Urothelium cell line (cell line): ENCODE results near the gene CBX3.
"Not testable (repeated sequence)": the region's sequence is repeated elsewhere in the genome, so short reads cannot be mapped to it uniquely, and the experiment has no call there.

Experiments used
- DNase-seq: peaks from one replicate; pipeline ENCODE4 v3.0.0; 2011; ENCODE audit warnings: low spot score, mixed read lengths
- FAIRE-seq: peaks from 2 replicates; lab custom pipeline; 2011; peaks lifted over from hg19 to GRCh38; lab: Jason Lieb, UNC

The CBX3 gene

GRCh38 chr7:26201247-26202018, at the start of gene CBX3:
Gene CBX3 (plus strand): TSS chr7:26201745. CDS start chr7:26202999, 1,254 bp downstream.
- DNase-seq (peak; percentile 92), FAIRE-seq (peak; percentile 87)

DNA sequence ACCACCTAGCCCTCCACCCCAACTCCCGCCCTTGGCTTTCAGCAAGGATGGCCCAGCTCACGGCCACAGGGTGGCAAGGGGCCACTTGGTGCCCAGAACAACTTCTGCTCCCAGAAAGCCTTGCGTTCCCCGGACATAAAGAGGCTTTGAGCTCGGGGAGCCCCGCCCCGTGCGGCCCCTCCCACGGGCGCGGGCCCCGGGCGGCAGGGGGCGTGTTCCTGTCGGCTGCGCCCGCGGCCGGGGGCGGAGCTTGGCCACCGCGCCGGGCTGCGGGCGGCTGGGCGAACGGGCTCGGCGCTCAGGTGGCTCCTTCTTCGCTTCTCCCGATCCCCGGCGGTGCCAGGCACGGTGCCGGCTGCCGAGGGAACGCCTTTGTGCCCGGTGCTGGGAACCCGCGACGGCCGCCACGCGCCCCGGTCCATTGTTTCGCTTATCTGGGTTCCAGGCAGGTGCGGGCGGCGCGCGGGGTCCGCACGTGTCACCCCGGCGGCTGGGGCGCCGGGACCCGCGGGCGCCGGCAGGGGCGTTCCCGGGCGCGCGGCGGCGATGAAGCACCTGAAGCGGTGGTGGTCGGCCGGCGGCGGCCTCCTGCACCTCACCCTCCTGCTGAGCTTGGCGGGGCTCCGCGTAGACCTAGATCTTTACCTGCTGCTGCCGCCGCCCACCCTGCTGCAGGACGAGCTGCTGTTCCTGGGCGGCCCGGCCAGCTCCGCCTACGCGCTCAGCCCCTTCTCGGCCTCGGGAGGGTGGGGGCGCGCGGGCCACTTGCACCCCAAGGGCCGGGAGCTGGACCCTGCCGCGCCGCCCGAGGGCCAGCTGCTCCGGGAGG, 49.4 kb upstream of the CBX3 start, which contains the start of gene NFE2L3:
Gene NFE2L3 (plus strand): TSS at position 246 of the 829 bp plus-strand sequence. CDS start 301 bp downstream, at position 547.
- no peak for FAIRE-seq
- DNase-seq = no peak

- not testable (repeated sequence) for DNase-seq, FAIRE-seq
Observed at GRCh38 chr7:26152782-26153240, 48.7 kb upstream of the CBX3 start.

DNA sequence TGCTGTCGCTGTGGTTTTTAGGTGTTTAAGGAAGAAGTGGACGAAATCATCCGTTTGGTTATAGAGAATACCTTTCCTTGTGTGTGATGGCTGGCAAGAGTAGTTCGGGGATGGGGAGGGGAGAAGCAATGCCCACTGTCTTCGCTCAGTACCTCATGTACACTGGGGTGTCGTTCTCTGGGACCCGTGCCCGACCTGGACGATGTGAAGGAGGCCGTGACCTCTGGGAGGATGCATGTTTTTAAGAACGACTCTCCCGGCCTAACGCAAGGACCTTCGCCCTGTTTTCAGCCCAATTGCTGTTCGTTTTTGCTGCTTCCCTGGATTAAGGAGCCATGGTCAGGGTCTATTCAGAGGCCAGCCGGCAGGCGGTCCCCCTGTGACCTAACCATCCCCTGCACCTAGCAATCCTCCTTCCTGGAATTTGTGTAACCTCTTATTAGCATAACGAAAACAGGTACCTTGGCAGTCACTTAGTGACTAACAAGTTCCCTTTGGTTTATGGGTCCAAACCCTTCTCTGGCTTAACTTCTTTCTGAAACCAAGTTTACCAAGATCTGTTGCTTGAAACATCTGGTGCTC, 48.2 kb upstream of the CBX3 start:
- DNase-seq = no peak

DNA sequence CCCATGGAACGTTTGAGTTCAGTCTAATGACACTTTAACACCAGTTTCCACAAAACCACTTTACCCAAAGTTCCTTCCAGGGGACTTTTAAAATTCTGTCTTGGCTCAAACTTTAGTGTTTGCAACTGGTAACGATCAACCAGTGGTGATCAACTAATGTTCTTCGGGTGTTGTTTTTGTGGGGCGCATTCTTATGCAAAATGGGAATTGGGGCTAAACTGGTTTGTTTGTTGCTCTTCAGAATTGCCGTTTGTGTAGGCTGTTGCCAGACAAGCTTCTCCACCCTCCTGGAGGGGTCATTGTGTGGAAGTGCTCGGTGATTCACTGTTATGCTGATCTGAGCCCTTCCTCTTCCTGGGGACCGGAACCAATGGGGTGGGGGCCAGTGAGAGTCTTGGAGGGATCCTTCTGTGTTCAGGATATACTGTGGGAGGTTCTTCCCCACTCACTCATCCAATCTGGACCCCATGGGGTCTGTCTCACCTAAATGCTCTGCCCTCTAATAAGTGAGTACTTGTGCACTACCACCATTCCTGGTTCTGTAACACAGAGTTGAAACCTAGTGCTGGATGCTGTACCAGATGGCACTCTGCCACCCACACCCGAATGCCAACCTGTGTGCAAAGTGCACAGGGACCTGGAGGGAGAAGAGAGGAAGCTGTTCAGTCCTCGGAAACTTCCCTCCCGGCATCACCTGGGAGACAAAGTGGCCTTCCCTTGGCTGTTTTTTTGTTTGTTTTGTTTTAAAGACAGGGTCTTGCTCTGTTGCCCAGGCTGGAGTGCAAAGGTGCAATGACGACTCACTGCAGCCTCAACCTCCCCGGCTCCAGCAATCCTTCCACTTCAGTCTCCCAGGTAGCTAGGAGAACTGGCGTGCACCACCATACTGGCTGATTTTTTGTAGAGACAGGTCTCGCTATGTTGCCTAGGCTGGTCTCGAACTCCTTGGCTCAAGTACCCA, 47.4 kb upstream of the CBX3 start:
- FAIRE-seq (no peak), DNase-seq (no peak)

More for the DNA sequence above, 48.2 kb upstream of the CBX3 start:
- FAIRE-seq = no peak

DNA sequence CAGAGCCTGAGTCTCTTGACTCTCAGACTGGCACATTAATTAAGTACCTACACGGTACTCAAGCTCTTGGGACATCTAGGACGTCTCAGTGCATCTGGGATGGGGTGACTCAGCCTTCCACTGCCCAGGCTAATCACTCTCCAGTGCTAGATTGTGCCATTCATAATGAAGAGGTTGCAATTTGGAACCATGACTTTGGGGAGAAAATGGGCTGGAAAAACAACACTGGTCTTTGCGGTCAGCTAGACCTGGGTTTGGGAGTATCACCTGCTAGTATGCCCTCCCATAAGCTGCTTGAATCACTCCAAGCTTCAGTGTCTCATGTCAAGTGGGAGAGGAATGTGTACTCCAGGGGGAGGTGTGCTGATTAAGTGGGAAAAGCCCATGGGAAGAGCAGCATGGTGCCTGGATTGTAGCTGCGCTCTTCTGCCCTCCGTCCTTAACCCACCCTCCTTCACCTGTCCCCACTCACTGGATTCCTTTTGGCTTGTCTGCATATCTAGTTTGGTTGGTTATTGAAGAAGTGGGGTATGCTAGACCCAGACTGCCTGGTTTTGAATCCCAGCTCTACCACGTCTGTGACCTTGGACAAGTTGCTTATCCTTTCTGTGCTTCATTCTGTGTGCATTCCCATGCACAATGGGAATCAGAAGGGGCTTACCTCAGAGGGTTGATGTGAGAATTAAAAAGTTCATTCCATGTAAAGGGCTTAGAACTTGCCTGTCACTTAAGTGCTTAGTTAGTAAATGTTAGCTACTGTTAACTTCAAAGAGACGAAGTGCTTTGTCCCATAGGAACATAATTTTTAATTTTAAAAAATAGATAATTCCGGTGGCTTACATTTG, 45.8 kb upstream of the CBX3 start:
- DNase-seq (peak; percentile 54), FAIRE-seq (no peak)

GRCh38 chr7:26156451-26157420, 44.8 kb upstream of the CBX3 start:
- DNase-seq (peak; percentile 78), FAIRE-seq (no peak)

- FAIRE-seq (no peak), DNase-seq (no peak)
Observed at GRCh38 chr7:26157520-26158105, 43.9 kb upstream of the CBX3 start.

GRCh38 chr7:26159243-26159642, 42.3 kb upstream of the CBX3 start:
- DNase-seq (peak; percentile 32), FAIRE-seq (no peak)

GRCh38 chr7:26160896-26161295, 40.6 kb upstream of the CBX3 start:
- FAIRE-seq (no peak), DNase-seq (no peak)

DNA sequence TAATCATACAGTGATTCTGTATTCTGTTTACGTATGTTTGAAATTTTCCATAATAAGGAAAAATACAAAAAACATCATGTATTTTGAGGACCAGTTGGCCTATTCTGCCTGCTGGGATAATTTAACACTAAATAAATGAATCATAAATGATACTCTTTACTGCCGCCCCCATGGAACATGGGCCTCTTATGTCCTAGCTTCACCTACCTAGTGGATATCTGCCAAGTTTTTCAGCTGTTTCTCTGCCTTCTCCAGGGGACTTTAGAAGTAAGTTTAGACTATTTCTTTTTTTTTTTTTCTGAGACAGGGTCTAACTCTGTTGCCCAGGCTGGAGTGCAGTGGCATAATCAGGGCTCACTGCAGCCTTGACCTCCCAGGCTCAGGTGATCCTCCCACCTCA, 39.1 kb upstream of the CBX3 start:
- FAIRE-seq = no peak
- DNase-seq = no peak

DNA sequence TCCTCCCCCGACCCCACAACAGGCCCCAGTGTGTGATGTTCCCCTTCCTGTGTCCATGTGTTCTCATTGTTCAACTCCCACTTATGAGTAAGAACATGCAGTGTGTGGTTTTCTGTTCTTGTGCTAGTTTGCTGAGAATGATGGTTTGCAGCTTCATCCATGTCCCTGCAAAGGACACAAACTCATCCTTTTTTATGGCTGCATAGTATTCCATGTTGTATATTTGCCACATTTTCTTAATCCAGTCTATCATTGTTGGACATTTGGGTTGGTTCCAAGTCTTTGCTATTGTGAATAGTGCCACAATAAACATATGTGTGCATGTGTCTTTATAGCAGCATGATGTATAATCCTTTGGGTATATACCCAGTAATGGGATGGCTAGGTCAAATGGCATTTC, 37.7 kb upstream of the CBX3 start:
- DNase-seq, FAIRE-seq: not testable (repeated sequence)

- FAIRE-seq (no peak), DNase-seq (no peak)
Observed at GRCh38 chr7:26165950-26166683, 35.4 kb upstream of the CBX3 start.

GRCh38 chr7:26166684-26167266, 34.8 kb upstream of the CBX3 start:
- DNase-seq (no peak), FAIRE-seq (no peak)

DNA sequence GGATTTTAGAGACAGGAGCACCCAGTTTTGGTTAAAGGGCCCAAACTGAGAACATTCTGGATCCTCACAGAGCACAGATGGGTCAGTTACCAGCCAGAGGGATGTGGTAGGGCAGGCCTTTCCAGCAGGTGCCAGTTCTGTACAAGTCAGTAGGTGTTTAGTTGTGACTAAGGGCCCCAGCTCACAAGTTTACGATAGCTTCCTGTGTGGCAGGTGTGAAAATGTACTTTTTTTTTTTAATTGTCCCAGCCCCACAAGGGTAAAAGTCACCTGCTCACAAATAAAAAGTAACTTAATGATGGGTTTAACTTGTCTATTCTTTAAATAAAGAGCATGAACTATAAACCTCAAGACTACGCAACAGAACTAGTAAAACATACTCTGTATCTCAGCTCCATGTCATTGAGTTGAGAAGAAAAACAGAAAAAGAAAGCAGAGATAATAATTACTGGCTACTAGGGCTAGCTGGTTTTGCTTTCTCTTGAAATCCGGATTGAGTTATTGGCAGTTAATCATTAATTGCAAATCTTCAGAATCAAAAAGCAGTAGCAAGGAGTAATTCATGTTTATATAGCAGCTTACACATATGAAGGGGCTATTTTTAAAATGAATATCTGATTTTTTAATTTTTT, 34.1 kb upstream of the CBX3 start:
- FAIRE-seq = no peak

GRCh38 chr7:26168458-26169023, 33.0 kb upstream of the CBX3 start:
- DNase-seq (no peak), FAIRE-seq (no peak)

More for the DNA sequence above, 34.1 kb upstream of the CBX3 start:
- no peak for DNase-seq
